ENCODE data around the gene SCN1A. TPM values are rescaled to one million over a fixed set of nuclear protein-coding genes. Genes with fewer than 3 reads are reported as not detected.
A peak's percentile ranks its signal among the peaks of the same experiment; 100 is the strongest.

SCN1A gene
- total RNA-seq, 1 donor from 2014 or later: 1.8 TPM

GRCh38 chr2:166094325-166094724, 33.5 kb downstream of the SCN1A start:
- DNase-seq: no peak
- no peaks in the 10 kb centered on the region for H3K36me3 Mint-ChIP-seq (ENCODE audit: unreplicated experiment)
- H3K27me3 Mint-ChIP-seq (ENCODE audit: unreplicated experiment): no peaks in the 10 kb centered on the region
- no peak overlapping the region for H3K4me3 Mint-ChIP-seq (ENCODE audit: unreplicated experiment)
- peaks cover 30% of the 10 kb centered on the region for H3K4me1 Mint-ChIP-seq (ENCODE audit: low read depth, unreplicated experiment)
- peaks cover 1% of the 10 kb centered on the region for H3K9me3 Mint-ChIP-seq (ENCODE audit: unreplicated experiment)
- no peak for TF ChIP-seq CTCF (IDR thresholded peaks at IDR 0.05; ENCODE audit: partially characterized antibody, unreplicated experiment)
- H3K27ac Mint-ChIP-seq (ENCODE audit: unreplicated experiment): no peak overlapping the region

- Mint-ChIP-seq H3K4me1 (ENCODE audit: low read depth, unreplicated experiment) (peaks cover 40% of the 10 kb centered on the region), H3K27me3 (ENCODE audit: unreplicated experiment) (no peaks in the 10 kb centered on the region), H3K36me3 (ENCODE audit: unreplicated experiment) (no peaks in the 10 kb centered on the region), H3K9me3 (ENCODE audit: unreplicated experiment) (peaks cover 1% of the 10 kb centered on the region), H3K27ac (ENCODE audit: unreplicated experiment) (no peak overlapping the region), H3K4me3 (ENCODE audit: unreplicated experiment) (no peak overlapping the region)
- no peak for DNase-seq
- no peak for TF ChIP-seq CTCF (IDR thresholded peaks at IDR 0.05; ENCODE audit: partially characterized antibody, unreplicated experiment)
These were observed 34.9 kb downstream of the SCN1A start for GRCh38 chr2:166092889-166093288.

- H3K4me1 Mint-ChIP-seq (ENCODE audit: low read depth, unreplicated experiment): peaks cover 53% of the 10 kb centered on the region
- no peak for DNase-seq
- peak overlapping the region; percentile 68 for H3K27ac Mint-ChIP-seq (ENCODE audit: unreplicated experiment)
- H3K4me3 Mint-ChIP-seq (ENCODE audit: unreplicated experiment): no peak overlapping the region
- TF ChIP-seq CTCF (IDR thresholded peaks at IDR 0.05; ENCODE audit: partially characterized antibody, unreplicated experiment): no peak
- H3K27me3 Mint-ChIP-seq (ENCODE audit: unreplicated experiment): peaks cover 6% of the 10 kb centered on the region
- H3K36me3 Mint-ChIP-seq (ENCODE audit: unreplicated experiment): no peaks in the 10 kb centered on the region
- H3K9me3 Mint-ChIP-seq (ENCODE audit: unreplicated experiment): peaks cover 9% of the 10 kb centered on the region
These were observed 36.4 kb downstream of the SCN1A start for GRCh38 chr2:166091439-166091838.

- peaks cover 14% of the 10 kb centered on the region for H3K9me3 Mint-ChIP-seq (ENCODE audit: unreplicated experiment)
- DNase-seq: no peak
- H3K4me1 Mint-ChIP-seq (ENCODE audit: low read depth, unreplicated experiment): peaks cover 59% of the 10 kb centered on the region
- H3K27ac Mint-ChIP-seq (ENCODE audit: unreplicated experiment): peak overlapping the region; percentile 44
- TF ChIP-seq CTCF (IDR thresholded peaks at IDR 0.05; ENCODE audit: partially characterized antibody, unreplicated experiment): no peak
- no peaks in the 10 kb centered on the region for H3K36me3 Mint-ChIP-seq (ENCODE audit: unreplicated experiment)
- peaks cover 8% of the 10 kb centered on the region for H3K27me3 Mint-ChIP-seq (ENCODE audit: unreplicated experiment)
- no peak overlapping the region for H3K4me3 Mint-ChIP-seq (ENCODE audit: unreplicated experiment)
These were observed 36.9 kb downstream of the SCN1A start for GRCh38 chr2:166090908-166091307.

GRCh38 chr2:166090346-166090745, 37.5 kb downstream of the SCN1A start:
- Mint-ChIP-seq H3K27me3 (ENCODE audit: unreplicated experiment) (peaks cover 8% of the 10 kb centered on the region), H3K9me3 (ENCODE audit: unreplicated experiment) (peaks cover 15% of the 10 kb centered on the region), H3K36me3 (ENCODE audit: unreplicated experiment) (no peaks in the 10 kb centered on the region), H3K4me3 (ENCODE audit: unreplicated experiment) (no peak overlapping the region), H3K4me1 (ENCODE audit: low read depth, unreplicated experiment) (peaks cover 63% of the 10 kb centered on the region), H3K27ac (ENCODE audit: unreplicated experiment) (no peak overlapping the region)
- no peak for TF ChIP-seq CTCF (IDR thresholded peaks at IDR 0.05; ENCODE audit: partially characterized antibody, unreplicated experiment)
- no peak for DNase-seq

Data from glutamatergic neuron (in vitro differentiated cells).